UCSD-AML1 (cell line): ENCODE results near the gene PDZD8.

Experiments
- DNase-seq: peaks from one replicate; lab custom pipeline; 2025; ENCODE audit not compliant: unreplicated experiment; lab: John Stamatoyannopoulos, UW

The PDZD8 gene

GRCh38 chr10:117352724-117353123 is 22.5 kb downstream of the PDZD8 start:
- DNase-seq = no peak

GRCh38 chr10:117351996-117352395 is 23.2 kb downstream of the PDZD8 start:
- no peak for DNase-seq

- DNase-seq = no peak
Observed at GRCh38 chr10:117351558-117351957, 23.7 kb downstream of the PDZD8 start.

- DNase-seq = no peak
Observed at GRCh38 chr10:117350909-117351308, 24.3 kb downstream of the PDZD8 start.

- DNase-seq = no peak
Observed at GRCh38 chr10:117348236-117348635, 27.0 kb downstream of the PDZD8 start.

GRCh38 chr10:117346574-117346973 is 28.7 kb downstream of the PDZD8 start:
- no peak for DNase-seq

- DNase-seq = no peak
Observed at GRCh38 chr10:117345143-117345542, 30.1 kb downstream of the PDZD8 start.

- no peak for DNase-seq
Observed at GRCh38 chr10:117342641-117343040, 32.6 kb downstream of the PDZD8 start.

- DNase-seq = no peak
Observed at GRCh38 chr10:117341061-117341460, 34.2 kb downstream of the PDZD8 start.

- no peak for DNase-seq
Observed at GRCh38 chr10:117339979-117340378, 35.3 kb downstream of the PDZD8 start.

- DNase-seq = no peak
Observed at GRCh38 chr10:117339578-117339977, 35.7 kb downstream of the PDZD8 start.

- DNase-seq = no peak
Observed at GRCh38 chr10:117334926-117335325, 40.3 kb downstream of the PDZD8 start.

- no peak for DNase-seq
Observed at GRCh38 chr10:117334066-117334465, 41.2 kb downstream of the PDZD8 start.

GRCh38 chr10:117327262-117327661 is 48.0 kb downstream of the PDZD8 start:
- no peak for DNase-seq

- no peak for DNase-seq
Observed at GRCh38 chr10:117324367-117324766, 50.9 kb downstream of the PDZD8 start.

- DNase-seq = no peak
Observed at GRCh38 chr10:117322260-117322659, 53.0 kb downstream of the PDZD8 start.

GRCh38 chr10:117320050-117320665 is 55.1 kb downstream of the PDZD8 start:
- DNase-seq = no peak

GRCh38 chr10:117318909-117319308 is 56.3 kb downstream of the PDZD8 start:
- DNase-seq = no peak

GRCh38 chr10:117316701-117317100 is 58.5 kb downstream of the PDZD8 start:
- DNase-seq = no peak

- no peak for DNase-seq
Observed at GRCh38 chr10:117313641-117314040, 61.6 kb downstream of the PDZD8 start.

- no peak for DNase-seq
Observed at GRCh38 chr10:117312430-117312829, 62.8 kb downstream of the PDZD8 start.

- DNase-seq = no peak
Observed at GRCh38 chr10:117311261-117311660, 64.0 kb downstream of the PDZD8 start.

GRCh38 chr10:117306674-117307073 is 68.6 kb downstream of the PDZD8 start:
- no peak for DNase-seq
